Neural crest cell (in vitro differentiated cells): ENCODE measurements around the gene ICAM5. TPM values are rescaled to one million over a fixed set of nuclear protein-coding genes. Genes with fewer than 3 reads are reported as not detected.

ENCODE experiments used
- DNase-seq: peaks from one replicate; pipeline ENCODE4 v3.0.0; 2021; ENCODE audit warnings: low read depth, mixed read lengths, low spot score
- H3K27ac Mint-ChIP-seq: one replicate; pipeline ENCODE4 v1.8.0; 2021; ENCODE audit warnings: mild to moderate bottlenecking, mixed read lengths; ENCODE audit not compliant: unreplicated experiment
- H3K27me3 Mint-ChIP-seq: 2 replicates; pipeline ENCODE4 v1.8.0; 2021; ENCODE audit warnings: low read depth, mild to moderate bottlenecking, mixed read lengths
- H3K36me3 Mint-ChIP-seq: 2 replicates; pipeline ENCODE4 v1.8.0; 2021; ENCODE audit warnings: low read depth, mild to moderate bottlenecking, mixed read lengths
- H3K4me1 Mint-ChIP-seq: 2 replicates; pipeline ENCODE4 v1.8.0; 2021; ENCODE audit warnings: mixed read lengths
- H3K4me3 Mint-ChIP-seq: one replicate; pipeline ENCODE4 v1.8.0; 2021; ENCODE audit warnings: mild to moderate bottlenecking, mixed read lengths
- H3K9me3 Mint-ChIP-seq: 2 replicates; pipeline ENCODE4 v1.8.0; 2021; ENCODE audit warnings: mixed read lengths
- total RNA-seq: library from RNA; stranded (reverse); gene quantifications from 2 replicates; pipeline ENCODE4 v1.2.1, GENCODE V29; 2021
- TF ChIP-seq, protein P1 (sequence below): fragments of 200-600 bp; sonication (generic); conservative IDR thresholded peaks from 2 replicates; pipeline ENCODE4 v1.5.0; 2021; ENCODE audit warnings: antibody characterized with exemption, mild to moderate bottlenecking

Gene ICAM5
- total RNA-seq, 1 donor from 2014 or later: not detected

DNA sequence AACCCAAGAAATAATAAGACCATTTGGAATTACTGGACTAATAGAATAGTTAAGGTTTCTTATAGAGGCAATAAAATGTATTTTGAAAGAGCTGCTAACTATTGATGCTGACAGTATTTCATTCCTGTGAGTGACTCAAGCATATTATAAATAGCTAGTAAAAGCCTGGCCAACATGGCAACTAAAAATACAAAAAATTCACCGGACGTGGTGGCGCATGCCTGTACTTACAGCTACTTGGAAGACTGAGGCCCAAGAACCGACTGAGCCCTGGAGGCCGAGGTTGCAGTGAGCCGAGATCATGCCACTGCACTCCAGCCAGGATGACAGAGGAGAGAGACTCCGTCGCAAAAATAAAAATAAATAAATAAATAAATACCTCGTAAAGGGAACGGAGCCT, 55.0 kb downstream of the ICAM5 start:
- H3K4me3 Mint-ChIP-seq: no peak overlapping the region
- no peaks in the 10 kb centered on the region for H3K4me1 Mint-ChIP-seq
- TF ChIP-seq, protein P1, sequence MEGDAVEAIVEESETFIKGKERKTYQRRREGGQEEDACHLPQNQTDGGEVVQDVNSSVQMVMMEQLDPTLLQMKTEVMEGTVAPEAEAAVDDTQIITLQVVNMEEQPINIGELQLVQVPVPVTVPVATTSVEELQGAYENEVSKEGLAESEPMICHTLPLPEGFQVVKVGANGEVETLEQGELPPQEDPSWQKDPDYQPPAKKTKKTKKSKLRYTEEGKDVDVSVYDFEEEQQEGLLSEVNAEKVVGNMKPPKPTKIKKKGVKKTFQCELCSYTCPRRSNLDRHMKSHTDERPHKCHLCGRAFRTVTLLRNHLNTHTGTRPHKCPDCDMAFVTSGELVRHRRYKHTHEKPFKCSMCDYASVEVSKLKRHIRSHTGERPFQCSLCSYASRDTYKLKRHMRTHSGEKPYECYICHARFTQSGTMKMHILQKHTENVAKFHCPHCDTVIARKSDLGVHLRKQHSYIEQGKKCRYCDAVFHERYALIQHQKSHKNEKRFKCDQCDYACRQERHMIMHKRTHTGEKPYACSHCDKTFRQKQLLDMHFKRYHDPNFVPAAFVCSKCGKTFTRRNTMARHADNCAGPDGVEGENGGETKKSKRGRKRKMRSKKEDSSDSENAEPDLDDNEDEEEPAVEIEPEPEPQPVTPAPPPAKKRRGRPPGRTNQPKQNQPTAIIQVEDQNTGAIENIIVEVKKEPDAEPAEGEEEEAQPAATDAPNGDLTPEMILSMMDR: no peak
- H3K27ac Mint-ChIP-seq: no peak overlapping the region
- H3K36me3 Mint-ChIP-seq: no peaks in the 10 kb centered on the region
- no peaks in the 10 kb centered on the region for H3K9me3 Mint-ChIP-seq
- no peak for DNase-seq
- H3K27me3 Mint-ChIP-seq: no peaks in the 10 kb centered on the region

Other genes with a start within 250 kb of the ICAM5 start
- 0.89 and 0.93 TPM in 2 replicates for gene SHFL, start 203.6 kb upstream of the ICAM5 start, total RNA-seq
- not detected in 2 replicates for gene ANGPTL6, start 187.3 kb upstream of the ICAM5 start, total RNA-seq
- 77.8 and 84.5 TPM in 2 replicates for gene PPAN, start 183.6 kb upstream of the ICAM5 start, total RNA-seq
- 25.9 and 26.9 TPM in 2 replicates for gene P2RY11, start 178.3 kb upstream of the ICAM5 start, total RNA-seq
- gene EIF3G, start 170.1 kb upstream of the ICAM5 start, total RNA-seq: 210 and 224 TPM in 2 replicates
- 288 and 333 TPM in 2 replicates for gene DNMT1, start 95.0 kb upstream of the ICAM5 start, total RNA-seq
- 24.8 and 26.3 TPM in 2 replicates for gene S1PR2, start 58.6 kb upstream of the ICAM5 start, total RNA-seq
- 75.4 and 75.6 TPM in 2 replicates for gene MRPL4, start 37.7 kb upstream of the ICAM5 start, total RNA-seq
- gene ICAM1, start 18.8 kb upstream of the ICAM5 start, total RNA-seq: 0.14 and 0.23 TPM in 2 replicates
- gene ICAM4, start 3.0 kb upstream of the ICAM5 start, total RNA-seq: not detected in 2 replicates
- gene ZGLP1, start 19.9 kb downstream of the ICAM5 start, total RNA-seq: 10.4 and 11.3 TPM in 2 replicates
- 20.0 and 22.5 TPM in 2 replicates for gene FDX2, start 26.1 kb downstream of the ICAM5 start, total RNA-seq
- gene RAVER1, start 43.6 kb downstream of the ICAM5 start, total RNA-seq: 75.9 and 78.2 TPM in 2 replicates
- gene ICAM3, start 49.7 kb downstream of the ICAM5 start, total RNA-seq: 9.7 and 10.0 TPM in 2 replicates
- 100 and 103 TPM in 2 replicates for gene TYK2, start 90.6 kb downstream of the ICAM5 start, total RNA-seq
- 164 TPM in 2 replicates for gene CDC37, start 113.6 kb downstream of the ICAM5 start, total RNA-seq
- gene PDE4A, start 130.6 kb downstream of the ICAM5 start, total RNA-seq: 1.5 and 2.1 TPM in 2 replicates
- gene KEAP1, start 213.4 kb downstream of the ICAM5 start, total RNA-seq: 79.7 and 82.5 TPM in 2 replicates
- 0.79 and 1.1 TPM in 2 replicates for gene S1PR5, start 227.5 kb downstream of the ICAM5 start, total RNA-seq